ENCODE data around the gene HOXC10. TPM values are rescaled to one million over a fixed set of nuclear protein-coding genes. Genes with fewer than 3 reads are reported as not detected.
A peak's percentile ranks its signal among the peaks of the same experiment; 100 is the strongest.

HOXC10 gene
- total RNA-seq, 1 donor from 2014 or later = 0.33 TPM

DNA sequence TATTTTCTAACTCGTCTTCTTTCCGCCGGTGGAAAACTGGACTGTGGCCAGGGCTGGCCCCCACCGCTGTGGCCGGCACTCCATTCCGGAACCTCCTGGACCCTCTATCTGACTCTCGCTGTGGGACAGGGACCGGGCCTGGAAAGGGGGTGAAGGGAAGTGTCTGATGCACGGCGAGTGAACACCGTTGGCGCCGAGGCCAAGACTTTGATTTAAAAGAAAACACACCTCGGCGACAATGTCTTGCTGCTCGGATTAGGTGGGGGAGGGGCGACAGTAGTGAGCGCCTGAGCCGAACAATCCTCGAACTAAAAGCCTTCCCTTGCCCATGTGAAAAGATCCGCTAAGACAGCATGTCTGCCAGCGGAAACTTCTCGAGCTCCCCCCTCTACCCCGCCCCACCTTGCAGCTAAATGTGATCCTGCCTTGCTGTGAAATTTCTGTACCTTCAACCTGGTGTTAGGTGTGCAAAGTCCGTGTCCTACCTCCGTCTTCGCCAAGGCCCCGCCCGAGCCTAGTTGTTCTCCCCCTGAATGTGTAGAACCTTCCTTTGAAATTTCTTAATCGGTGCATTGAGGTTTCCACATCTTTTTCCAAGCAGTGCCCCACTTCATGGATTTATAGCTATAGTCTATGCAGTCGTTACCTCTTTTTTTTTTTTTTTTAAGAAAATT lies 9.3 kb upstream of the HOXC10 start:
- ATAC-seq (no peak), DNase-seq (ENCODE audit: low spot score) (no peak)

GRCh38 chr12:53976172-53976822 lies 8.6 kb upstream of the HOXC10 start:
- ATAC-seq = no peak
- DNase-seq (ENCODE audit: low spot score) = no peak

DNA sequence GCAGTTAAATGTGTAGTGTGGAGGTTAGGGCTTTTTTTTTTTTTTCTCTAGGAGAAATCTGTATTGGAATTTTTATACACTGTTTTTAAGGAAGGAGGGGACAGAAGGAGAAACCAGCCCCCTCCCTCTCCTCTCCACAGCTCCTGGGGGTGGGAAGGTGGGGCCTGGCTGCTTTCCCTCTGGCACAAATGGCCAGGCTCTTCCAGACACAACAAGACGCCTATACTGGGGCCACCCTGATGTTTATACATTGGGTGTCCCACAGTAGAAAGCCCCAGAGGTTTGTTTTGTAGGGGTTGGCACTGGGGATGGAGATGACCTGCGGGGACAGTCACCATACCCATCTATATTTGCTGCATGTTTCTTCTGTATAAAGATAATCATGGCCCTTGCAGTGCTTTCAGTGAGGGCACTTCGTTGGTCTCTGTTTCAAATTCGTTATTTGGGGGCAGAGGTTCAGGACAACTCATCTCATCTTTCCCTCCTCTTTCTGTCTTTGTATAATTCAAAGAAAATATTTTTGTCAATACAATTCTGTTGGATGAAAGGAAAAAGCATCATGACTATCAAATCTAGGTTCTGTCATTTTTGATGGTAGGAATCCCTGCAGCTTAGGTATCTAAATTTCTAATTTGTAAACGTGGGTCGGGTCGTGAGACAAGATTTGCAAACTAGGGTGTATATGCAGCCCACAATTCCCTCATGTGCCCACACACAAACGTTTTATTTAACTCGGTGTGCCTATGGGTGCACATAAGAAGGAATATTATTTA lies 7.9 kb upstream of the HOXC10 start:
- no peak for ATAC-seq
- no peak for DNase-seq (ENCODE audit: low spot score)

DNA sequence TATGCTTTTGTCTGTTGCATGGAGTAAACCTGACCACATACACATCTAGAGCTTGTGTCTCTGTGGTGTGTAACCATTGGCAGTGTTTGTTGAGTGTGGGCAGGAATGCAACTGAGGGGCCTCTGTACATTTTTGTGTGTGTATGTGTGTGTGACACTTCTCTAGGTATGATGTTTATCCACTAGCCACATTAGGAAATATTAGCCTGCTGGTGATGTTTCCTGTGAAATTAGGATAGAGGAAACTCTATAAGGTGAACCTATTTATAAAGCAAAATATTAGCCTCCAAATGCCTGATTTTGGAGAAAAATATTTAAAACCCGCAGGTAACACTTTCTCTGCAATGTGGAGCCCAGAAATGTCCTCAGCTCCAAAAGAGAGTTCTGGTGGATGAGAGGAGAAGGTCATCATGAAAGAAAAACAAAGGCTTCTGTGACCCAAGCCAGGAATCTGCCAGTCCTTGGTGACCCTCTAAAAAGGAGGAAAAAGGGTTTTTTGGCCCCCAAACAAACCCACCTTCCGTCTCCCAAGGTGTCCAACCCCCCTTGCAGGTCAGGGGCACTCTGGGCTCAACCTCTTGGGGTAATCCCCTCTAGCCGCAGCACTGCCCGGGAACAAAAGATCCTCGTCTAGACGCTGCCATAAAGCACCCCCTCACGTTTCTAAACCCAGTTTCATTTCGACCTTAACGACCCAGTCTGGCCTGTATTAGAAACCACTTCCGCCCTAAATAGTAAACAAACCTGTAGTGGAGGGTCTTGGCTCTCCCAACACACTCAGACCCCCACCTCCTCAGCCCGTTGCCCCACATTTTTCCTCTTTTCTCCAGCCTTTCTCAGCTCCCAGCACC lies 7.1 kb upstream of the HOXC10 start:
- no peak for DNase-seq (ENCODE audit: low spot score)

GRCh38 chr12:53978477-53979356 lies 6.2 kb upstream of the HOXC10 start:
- ATAC-seq = no peak
- DNase-seq (ENCODE audit: low spot score) = no peak

More for the DNA sequence above, 7.1 kb upstream of the HOXC10 start:
- ATAC-seq = no peak

GRCh38 chr12:53980104-53980801 lies 4.7 kb upstream of the HOXC10 start:
- ATAC-seq = no peak
- DNase-seq (ENCODE audit: low spot score) = no peak

GRCh38 chr12:53980802-53981496 lies 4.0 kb upstream of the HOXC10 start:
- no peak for DNase-seq (ENCODE audit: low spot score)
- ATAC-seq = no peak

DNA sequence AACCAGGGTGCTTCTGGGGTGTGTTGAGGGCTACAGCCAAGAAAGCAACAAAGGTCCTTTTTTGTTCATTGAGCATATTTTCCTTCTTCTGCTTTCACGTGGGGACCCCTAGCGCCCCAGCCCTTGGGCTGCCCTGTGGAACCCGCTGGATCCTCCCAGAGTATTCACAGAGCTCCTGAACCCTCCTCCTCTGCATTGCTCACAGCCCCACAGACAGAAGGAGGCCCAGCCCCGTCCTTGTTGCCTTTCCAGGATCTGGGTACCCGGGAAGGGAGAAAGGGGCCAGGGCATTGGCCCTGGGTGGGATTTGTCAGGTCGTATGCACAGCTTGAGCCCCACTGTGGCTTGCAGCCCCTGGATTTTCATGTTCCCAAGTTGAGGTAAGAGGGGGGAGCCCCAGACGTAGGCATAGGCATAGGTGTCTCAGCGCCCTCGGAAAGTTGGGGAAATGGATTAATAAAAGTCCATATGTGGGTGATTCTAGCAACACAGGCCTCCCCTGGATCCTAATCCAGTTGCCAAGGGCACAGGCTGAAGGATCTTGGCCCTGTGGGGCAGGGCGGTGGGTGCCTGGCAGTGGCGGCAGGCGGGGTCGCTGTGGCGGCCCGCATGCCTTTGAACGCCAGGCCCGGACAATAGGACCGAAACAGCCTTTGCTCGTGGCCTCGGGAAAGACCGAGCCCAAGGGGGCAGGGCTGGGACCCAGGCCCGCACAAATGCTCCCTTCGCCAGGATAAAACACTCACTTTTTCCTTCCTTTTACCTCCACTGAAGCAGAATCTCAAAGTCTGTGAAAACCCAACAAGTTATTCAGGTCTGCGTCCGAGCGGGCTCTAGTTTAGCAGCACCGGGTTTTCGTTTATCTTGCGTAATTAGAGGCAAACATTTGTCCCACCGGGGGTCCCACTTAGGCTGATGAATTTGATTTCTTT lies 3.0 kb upstream of the HOXC10 start:
- DNase-seq (ENCODE audit: low spot score) (no peak), ATAC-seq (no peak)

DNA sequence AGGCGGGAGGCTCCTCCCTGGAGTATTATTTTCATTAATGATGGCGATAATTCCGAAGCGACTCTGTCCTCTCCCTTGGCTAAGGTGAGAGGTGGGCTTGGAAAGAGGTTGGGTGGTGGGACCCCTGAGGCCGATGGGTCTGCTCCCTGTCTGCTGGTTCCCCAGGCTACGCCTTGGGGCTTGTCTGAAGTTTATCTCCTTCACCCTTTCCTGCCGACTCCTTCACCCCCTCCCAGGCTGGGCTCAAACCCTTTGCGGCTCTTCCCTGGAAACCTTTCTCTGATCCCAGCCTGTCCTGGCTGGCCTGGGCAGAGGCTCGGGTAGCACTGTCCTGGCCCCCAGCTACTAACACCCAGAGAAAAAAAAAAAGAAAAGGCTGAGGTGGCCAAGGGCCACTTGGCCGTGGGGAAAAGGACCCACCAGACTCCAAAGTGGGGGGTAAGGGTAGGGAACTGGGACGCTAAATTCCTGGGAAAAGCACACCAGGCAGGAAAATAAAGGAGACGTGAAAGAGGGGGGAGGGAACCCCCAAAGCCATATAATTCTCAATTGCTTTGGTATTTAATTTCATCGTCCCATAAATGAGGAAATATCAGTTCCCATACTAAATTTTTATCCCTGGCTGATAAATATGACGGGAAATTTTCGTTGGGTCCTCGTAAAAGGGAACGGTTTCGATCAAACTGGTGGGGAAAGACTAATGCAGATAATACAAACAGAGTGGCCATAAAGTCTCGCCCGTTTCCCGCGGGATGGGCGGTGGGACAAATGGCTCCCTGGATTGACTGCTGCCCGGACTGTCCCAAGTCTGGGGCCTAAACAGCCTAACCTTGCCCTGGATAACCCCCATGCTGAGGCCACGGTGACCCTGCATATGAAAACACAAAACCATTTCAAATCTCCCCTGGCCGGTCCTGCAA lies 2.0 kb upstream of the HOXC10 start:
- ATAC-seq (no peak), DNase-seq (ENCODE audit: low spot score) (no peak)

DNA sequence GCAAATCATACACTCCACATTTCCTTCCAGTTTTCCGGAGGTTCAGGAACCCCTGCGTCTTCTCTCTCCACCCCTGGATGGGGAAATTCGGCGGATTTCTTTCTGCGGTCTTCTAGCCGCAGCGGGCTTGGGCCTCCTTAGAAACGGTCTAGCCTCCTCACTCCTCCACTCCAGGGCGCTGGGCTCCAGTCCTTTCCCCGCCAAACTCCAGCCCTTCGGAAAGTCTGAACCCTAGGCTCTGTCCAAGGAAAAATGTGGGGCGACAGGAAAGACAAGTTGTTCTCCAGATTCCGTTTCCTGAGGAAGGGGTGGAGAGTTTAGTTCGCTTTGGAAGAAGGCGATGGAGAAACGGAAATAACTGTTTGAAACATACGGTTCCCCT lies 1.4 kb upstream of the HOXC10 start:
- ATAC-seq (no peak), DNase-seq (ENCODE audit: low spot score) (no peak)

- no peak for ATAC-seq
- no peak for DNase-seq (ENCODE audit: low spot score)
Observed at GRCh38 chr12:53983950-53984572, 885 bp upstream of the HOXC10 start.

DNA sequence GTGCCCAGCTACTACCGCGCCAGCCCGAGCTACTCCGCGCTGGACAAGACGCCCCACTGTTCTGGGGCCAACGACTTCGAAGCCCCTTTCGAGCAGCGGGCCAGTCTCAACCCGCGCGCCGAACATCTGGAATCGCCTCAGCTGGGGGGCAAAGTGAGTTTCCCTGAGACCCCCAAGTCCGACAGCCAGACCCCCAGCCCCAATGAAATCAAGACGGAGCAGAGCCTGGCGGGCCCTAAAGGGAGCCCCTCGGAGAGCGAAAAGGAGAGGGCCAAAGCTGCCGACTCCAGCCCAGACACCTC lies 697 bp downstream of the HOXC10 start:
- ATAC-seq (no peak), DNase-seq (ENCODE audit: low spot score) (no peak)

DNA sequence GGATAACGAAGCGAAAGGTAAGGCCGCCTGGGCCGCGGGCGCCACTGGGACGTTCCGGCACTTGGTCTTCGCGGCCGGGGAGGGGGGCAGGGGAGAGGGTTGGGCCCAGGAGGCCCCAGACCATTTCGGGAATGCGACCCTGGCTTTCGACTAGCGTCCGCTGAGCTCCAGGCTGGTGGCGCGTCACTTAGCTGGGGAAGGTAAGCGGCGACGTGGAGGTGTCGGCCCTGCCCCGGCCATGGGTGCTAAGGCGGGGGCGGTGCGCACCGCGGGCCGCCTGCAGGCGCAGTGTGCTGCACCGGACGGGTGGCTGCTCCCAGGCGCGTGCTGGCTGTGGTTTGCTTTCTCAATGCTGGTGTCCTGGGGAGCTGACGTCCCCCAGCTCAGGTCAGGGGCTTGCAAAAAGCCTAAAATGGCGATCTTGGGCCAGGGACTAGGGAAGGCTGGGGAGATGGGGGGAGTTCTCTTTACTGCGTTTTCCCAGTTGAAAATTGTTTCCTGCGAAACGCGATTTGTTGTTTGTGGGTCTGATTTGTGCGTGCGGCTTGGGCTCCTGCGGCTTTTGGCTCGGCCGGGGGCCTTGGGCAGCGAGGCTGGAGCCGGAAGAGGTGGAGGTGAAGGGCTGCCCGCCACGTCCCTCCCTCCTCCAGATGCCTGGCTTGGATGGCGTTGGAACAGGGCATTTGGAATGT lies 1.2 kb downstream of the HOXC10 start:
- DNase-seq (ENCODE audit: low spot score) (no peak), ATAC-seq (peak; percentile 38)

GRCh38 chr12:53986686-53987483 lies 1.9 kb downstream of the HOXC10 start:
- DNase-seq (ENCODE audit: low spot score) = no peak
- ATAC-seq = no peak

- ATAC-seq = no peak
- no peak for DNase-seq (ENCODE audit: low spot score)
Observed at GRCh38 chr12:53987787-53988230, 2.9 kb downstream of the HOXC10 start.
